ENCODE measurements around the gene DBN1. TPM values are rescaled to one million over a fixed set of nuclear protein-coding genes. Genes with fewer than 3 reads are reported as not detected.

DBN1 gene
- total RNA-seq, 6 donors from 2014 or later, result 17.0 to 55.6 (median 30.1) TPM

DNA sequence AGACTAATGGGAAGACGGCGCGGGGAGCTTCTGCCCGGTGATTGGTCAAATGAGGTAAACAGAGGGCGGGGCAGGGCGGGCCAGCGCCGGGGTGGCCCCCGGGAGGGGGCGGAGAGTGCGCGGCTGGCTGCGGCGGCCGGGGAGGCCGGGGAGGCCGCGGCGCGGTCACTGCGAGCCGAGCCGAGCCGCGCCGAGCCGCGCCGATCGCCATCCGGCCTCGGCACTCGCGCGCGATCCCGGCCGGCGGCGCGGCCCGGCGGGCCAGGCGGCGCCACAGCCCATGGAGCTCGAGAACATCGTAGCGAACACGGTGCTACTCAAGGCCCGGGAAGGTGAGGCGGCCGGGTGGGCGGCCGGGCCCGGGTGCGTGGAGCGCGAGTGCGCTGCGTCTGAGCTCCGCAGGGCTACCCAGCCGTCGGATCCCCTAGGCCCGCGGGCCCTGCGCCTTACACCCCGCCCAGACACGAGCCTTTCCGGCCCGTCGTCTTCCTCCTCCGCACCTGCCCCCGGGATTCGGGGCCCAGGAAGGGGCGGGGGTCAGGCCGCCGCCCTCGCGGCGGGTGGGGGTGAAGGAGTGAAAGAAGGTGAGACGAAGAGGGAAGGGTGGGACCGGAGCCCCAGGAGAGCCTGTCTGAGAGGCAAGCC is 46.7 kb downstream of the DBN1 start, which contains the start of gene GRK6:
Gene GRK6 (plus strand): TSS at position 111 of the 645 bp plus-strand sequence. CDS start 170 bp downstream, at position 281.
- WGBS, 2 donors, result 2% methylated on average over 25 to 41 of the region's 82 CpGs
- Histone ChIP-seq H3K27ac (peak within 1 kb of the TSS; percentile 91 to 94 (median 94)), H3K4me1 (peaks cover 47 to 57% (median 53%) of the 10 kb centered on the region in 4 donors), H3K9me3 (no peaks in the 10 kb centered on the region), H3K4me3 (peak within 1 kb of the TSS; percentile 62 to 90 (median 85)), H3K36me3 (peaks cover 0 to 14% (median 12%) of the 10 kb centered on the region in 4 donors), H3K27me3 (no peaks in the 10 kb centered on the region)
- no peak for TF ChIP-seq POLR2AphosphoS5 (IDR thresholded peaks at IDR 0.05)
- TF ChIP-seq EP300 (IDR thresholded peaks at IDR 0.05), result no peak
- peak in 3 of 4 donors; percentile 40 to 41 (median 40) for TF ChIP-seq POLR2A (IDR thresholded peaks at IDR 0.05)
- TF ChIP-seq, protein P1, sequence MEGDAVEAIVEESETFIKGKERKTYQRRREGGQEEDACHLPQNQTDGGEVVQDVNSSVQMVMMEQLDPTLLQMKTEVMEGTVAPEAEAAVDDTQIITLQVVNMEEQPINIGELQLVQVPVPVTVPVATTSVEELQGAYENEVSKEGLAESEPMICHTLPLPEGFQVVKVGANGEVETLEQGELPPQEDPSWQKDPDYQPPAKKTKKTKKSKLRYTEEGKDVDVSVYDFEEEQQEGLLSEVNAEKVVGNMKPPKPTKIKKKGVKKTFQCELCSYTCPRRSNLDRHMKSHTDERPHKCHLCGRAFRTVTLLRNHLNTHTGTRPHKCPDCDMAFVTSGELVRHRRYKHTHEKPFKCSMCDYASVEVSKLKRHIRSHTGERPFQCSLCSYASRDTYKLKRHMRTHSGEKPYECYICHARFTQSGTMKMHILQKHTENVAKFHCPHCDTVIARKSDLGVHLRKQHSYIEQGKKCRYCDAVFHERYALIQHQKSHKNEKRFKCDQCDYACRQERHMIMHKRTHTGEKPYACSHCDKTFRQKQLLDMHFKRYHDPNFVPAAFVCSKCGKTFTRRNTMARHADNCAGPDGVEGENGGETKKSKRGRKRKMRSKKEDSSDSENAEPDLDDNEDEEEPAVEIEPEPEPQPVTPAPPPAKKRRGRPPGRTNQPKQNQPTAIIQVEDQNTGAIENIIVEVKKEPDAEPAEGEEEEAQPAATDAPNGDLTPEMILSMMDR (IDR thresholded peaks at IDR 0.05), result peak in 2 of 6 experiments; percentile 30 to 38
- ATAC-seq (ENCODE audit: low FRiP score in 2 of 2), result peak in 1 of 2 donors; percentile 0
- DNase-seq, result peak; percentile 57 to 95

DNA sequence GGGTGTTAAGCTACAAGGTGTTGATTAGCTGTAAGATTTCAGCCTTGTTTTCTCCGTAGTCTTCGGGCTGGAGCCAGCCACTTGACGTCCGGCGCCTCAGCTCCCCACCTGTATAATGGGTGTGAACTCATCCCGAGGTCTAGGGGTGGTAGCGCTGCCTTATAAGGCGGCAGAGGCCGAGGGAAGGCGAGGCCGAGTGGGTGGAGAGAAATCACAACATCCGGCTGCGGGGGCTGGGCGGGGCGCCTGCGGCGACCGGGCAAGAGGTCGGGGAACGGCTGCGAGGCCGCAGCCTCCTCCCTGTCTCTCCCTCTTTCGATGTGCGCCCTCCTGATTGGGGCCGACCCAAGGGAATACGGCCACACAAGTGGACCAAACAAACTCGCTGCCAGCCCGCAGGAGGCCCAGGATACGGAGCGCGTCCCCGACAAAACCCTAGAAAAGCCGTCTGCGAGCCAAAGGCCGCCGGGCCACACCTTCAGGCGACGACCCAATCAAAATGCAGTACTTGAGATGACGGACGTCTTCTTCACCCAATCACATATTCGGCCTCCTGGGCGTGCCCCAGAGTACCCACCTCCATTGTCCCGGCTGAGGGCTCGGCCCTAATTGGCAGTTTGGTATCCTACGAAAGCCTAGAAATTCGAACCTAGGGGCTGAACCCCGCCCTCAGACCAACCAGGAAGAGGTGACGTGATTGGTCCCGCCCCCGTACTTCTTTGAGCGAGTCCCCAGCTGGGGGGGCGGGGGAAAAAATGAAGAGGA is 47.5 kb downstream of the DBN1 start:
- H3K4me1 ChIP-seq, result peaks cover 43 to 50% (median 47%) of the 10 kb centered on the region in 4 donors
- no peaks in the 10 kb centered on the region for H3K9me3 ChIP-seq
- DNase-seq (peak; percentile 98 to 100), ATAC-seq (ENCODE audit: low FRiP score in 2 of 2) (peak; percentile 96 to 99)
- peaks cover 0 to 8% (median 6%) of the 10 kb centered on the region in 4 donors for H3K36me3 ChIP-seq
- H3K4me3 ChIP-seq, result peak overlapping the region; percentile 36 to 89 (median 60)
- peak overlapping the region; percentile 91 to 94 (median 92) for H3K27ac ChIP-seq
- TF ChIP-seq EP300 (IDR thresholded peaks at IDR 0.05) (no peak), POLR2AphosphoS5 (IDR thresholded peaks at IDR 0.05) (peak; percentile 78 to 79), POLR2A (IDR thresholded peaks at IDR 0.05) (peak in 3 of 4 donors; percentile 56 to 95 (median 58))
- TF ChIP-seq, protein P1 (IDR thresholded peaks at IDR 0.05), result peak in 2 of 6 experiments; percentile 9 to 20
- no peaks in the 10 kb centered on the region for H3K27me3 ChIP-seq
- 0% methylated on average over 20 to 52 of the region's 52 CpGs for WGBS, 2 donors

- TF ChIP-seq POLR2AphosphoS5 (IDR thresholded peaks at IDR 0.05), result no peak
- TF ChIP-seq, protein P1 (IDR thresholded peaks at IDR 0.05), result no peak
- TF ChIP-seq EP300 (IDR thresholded peaks at IDR 0.05), result no peak
- TF ChIP-seq POLR2A (IDR thresholded peaks at IDR 0.05), result no peak
- DNase-seq (no peak), ATAC-seq (ENCODE audit: low FRiP score in 2 of 2) (peak in 1 of 2 donors; percentile 0)
- peaks cover 0 to 1% (median 0%) of the 10 kb centered on the region in 4 donors for H3K36me3 ChIP-seq
- no peaks in the 10 kb centered on the region for H3K27me3 ChIP-seq
- H3K4me1 ChIP-seq, result peaks cover 37 to 43% (median 40%) of the 10 kb centered on the region in 4 donors
- H3K9me3 ChIP-seq, result no peaks in the 10 kb centered on the region
- H3K27ac ChIP-seq, result peak overlapping the region; percentile 91 to 94 (median 92)
- H3K4me3 ChIP-seq, result peak overlapping the region; percentile 36 to 89 (median 60)
- WGBS, 2 donors, result 40 to 43% methylated on average over 13 of the region's 13 CpGs
Observed at GRCh38 chr5:177425196-177425800, 48.1 kb downstream of the DBN1 start.

GRCh38 chr5:177423671-177424070 is 49.8 kb downstream of the DBN1 start:
- Histone ChIP-seq H3K4me3 (no peak overlapping the region), H3K27me3 (no peaks in the 10 kb centered on the region), H3K4me1 (peaks cover 23 to 27% (median 24%) of the 10 kb centered on the region in 4 donors), H3K9me3 (no peaks in the 10 kb centered on the region), H3K36me3 (no peaks in the 10 kb centered on the region), H3K27ac (no peak overlapping the region)
- DNase-seq, result no peak
- 83 to 89% methylated on average over 2 of the region's 2 CpGs for WGBS, 2 donors
- no peak for ATAC-seq (ENCODE audit: low FRiP score in 2 of 2)
- TF ChIP-seq EP300 (IDR thresholded peaks at IDR 0.05), result no peak
- TF ChIP-seq POLR2A (IDR thresholded peaks at IDR 0.05), result no peak
